GM15510 (cell line): ENCODE results near the gene HHATL.

Experiments
- POLR2A ChIP-seq: IDR thresholded peaks from 3 replicates; pipeline ENCODE4 v1.6.1; 2011; ENCODE audit warnings: borderline replicate concordance; ENCODE audit not compliant: insufficient read length; ENCODE audit errors: extremely low read depth

Gene HHATL

DNA sequence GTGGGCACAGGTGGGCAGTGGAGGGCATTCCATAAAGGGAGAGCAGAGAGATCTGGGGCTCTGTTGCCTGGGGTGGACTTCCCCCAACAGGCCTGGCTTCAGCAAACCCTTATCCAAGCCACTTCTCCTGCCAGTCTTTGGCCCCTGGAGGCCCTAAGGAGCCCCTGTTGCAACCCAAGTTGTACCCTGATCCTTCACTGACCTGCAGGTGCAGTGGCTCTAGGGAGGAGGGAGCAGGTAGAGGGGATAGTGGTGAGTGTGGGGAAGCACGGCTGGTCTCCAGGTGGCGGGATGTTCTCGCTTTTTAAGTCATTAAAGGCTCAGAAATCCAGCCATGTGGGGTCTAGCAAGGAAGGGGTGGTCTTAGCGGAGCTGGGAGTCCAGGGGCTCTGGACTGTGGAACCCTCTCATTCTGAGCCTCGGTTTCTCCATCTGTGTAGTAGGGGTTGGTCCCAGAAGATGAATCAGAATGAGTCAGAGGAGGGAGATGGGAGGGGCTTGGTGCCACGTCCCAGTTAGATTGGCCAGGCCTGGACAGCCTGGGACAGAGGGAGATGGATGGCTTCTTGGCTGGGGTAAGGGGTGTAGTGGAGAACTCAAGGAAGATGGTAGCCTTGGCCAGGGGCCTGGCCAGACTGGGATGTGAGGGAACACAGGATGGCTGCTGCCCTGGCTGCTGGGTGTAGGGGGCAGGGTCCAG is 46.5 kb downstream of the HHATL start:
- TF ChIP-seq POLR2A = no peak

DNA sequence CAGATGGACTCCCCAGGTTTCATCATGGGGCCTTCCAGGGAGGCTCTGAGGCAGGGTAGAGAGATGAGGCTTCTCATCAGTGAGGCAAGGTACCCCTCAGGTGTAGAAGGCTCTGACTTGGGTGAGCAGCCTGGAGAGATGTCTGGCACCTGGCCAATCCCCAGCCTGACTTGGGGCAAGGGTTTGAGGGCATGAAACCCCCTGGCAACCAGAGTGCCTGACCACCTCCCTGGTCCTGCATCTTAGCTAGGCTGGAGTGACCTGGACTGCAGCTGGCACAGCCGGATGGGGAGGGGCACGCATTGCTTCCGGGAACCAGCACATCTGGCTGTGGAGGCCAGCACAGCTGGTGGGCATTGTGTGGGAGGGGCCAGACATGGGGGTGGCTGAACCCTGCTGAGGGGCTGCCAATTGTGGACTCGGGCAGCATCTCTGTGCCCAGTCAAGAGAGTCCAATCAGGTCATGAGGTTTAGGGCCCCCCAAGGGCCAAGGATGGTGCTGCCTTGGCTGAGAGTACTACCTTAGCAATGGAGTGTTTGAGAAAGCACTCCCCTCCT is 47.2 kb downstream of the HHATL start:
- no peak for TF ChIP-seq POLR2A

- no peak for TF ChIP-seq POLR2A
These were observed 48.0 kb downstream of the HHATL start for GRCh38 chr3:42654331-42655201.

DNA sequence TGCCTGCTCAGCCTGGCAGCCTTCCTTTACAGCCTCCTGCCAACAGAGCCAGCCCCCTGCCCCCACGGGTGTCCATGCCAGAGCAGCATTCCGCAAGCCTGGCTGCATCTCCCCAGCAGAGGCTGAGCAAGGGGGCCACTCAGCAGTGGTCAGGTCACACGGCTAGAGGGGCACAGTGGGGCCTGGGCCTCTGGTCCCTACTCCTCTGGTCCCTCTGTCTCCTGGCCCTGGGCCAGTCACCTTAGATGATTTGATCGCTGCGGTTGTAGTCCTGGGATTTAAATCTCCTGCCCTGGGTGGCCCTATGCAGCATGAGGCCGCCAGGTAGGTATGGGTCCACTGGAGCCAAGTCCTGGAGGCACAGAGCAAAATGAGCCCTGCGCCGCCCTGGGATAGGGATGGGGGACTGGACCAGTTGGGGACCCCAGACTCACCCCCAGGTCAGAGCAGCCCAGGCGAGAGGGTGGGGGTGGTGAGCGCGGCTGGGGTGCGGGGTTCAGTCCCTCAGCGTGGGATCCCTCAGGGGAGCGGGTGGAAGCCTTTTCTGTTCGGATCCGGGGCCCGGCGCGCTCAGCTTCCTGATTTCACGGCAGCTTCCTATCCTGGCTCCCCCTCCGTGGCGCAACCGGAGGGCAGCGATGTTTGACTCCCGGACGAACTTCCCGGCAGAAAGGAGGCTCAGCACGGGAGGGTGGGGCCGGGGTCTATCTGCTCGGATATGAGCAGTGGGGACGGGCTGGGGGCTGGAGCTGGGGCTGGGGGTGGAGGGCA is 48.9 kb downstream of the HHATL start, which contains the start of gene ZBTB47:
ZBTB47 (plus strand) TSS at position 138 of the 771 bp plus-strand sequence. CDS start 4,659 bp downstream, outside the sequence.
- no peak for TF ChIP-seq POLR2A

GRCh38 chr3:42653303-42653559 is 49.4 kb downstream of the HHATL start:
- no peak for TF ChIP-seq POLR2A

- no peak for TF ChIP-seq POLR2A
These were observed 49.8 kb downstream of the HHATL start for GRCh38 chr3:42652611-42653302.

GRCh38 chr3:42652251-42652610 is 50.4 kb downstream of the HHATL start:
- TF ChIP-seq POLR2A = no peak

DNA sequence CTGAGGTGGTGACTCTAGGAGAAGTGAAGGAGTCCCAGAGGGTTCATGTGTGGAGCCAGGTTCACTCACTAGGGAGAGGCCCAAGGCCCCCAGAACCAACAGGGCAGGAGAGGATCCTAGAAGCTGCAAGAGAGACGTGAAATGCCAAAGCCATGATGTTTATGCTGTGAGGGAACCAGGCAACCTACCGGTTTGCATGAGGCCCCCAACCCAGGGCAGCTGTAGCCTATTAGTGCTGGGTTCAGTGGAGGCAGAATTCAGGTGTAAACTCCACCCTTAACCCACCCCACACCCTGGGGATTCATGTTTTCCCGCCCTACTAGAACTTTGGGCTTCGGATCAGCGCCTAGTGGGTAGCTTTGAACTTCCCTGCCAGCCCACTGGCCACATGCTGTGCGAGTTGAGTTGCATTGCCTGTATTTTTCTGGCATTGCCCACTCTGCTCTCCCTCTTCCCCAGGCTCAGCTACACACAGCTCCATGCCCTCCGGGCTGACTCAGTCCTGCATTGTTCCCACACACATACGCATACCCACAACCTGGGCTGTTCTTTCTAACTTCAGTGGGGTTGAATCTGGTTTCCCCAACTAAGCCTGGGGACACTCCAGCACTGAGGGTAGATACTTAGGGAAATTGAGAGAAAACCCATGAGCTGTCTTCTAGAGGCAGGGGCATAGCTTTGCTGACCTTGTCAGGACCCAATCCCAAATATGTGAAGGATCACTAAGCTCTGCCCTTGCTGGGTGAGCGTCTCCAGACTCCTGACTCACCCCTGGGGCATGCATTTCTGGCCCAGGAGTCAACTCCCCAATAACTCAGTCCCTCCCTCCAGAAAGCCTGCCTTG is 51.1 kb downstream of the HHATL start:
- TF ChIP-seq POLR2A = no peak

DNA sequence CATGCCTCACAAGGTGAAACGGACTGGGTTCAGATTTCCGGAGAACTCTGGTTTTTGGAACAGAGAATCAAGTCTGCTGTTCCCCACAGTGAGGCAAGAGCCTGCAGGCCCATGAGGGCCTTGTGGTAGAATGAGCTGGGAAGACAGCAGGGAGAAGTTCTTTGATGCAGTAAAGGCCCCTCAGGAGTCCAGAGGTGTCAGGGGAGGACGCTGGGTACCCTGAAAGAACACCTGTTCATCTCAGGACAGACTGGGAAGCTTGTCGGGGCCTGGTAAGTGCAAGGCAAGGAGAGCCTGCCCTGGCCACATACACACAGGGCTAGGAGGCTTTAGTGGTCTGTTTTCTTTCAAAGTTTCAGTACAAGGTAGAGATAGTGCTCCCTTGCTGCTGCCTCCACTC is 52.8 kb downstream of the HHATL start:
- no peak for TF ChIP-seq POLR2A

DNA sequence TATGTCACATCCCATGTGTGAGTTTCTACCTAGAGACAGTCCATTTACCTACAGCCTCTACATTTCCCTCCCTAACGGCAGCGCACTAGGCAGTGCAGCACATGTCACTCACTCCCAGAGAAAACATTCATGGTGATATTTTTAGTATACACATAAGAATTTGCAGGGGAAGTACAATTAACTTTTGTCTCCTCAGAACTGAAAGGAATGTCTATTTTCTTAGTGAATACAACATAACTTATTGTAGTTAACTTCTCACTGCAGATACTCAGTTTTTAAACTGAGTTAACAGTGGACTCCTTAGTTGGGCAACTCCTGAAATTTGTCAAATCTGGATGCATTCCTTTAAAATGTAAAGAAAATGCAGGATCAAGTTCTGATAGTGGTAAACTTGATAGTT is 53.6 kb downstream of the HHATL start:
- no peak for TF ChIP-seq POLR2A

DNA sequence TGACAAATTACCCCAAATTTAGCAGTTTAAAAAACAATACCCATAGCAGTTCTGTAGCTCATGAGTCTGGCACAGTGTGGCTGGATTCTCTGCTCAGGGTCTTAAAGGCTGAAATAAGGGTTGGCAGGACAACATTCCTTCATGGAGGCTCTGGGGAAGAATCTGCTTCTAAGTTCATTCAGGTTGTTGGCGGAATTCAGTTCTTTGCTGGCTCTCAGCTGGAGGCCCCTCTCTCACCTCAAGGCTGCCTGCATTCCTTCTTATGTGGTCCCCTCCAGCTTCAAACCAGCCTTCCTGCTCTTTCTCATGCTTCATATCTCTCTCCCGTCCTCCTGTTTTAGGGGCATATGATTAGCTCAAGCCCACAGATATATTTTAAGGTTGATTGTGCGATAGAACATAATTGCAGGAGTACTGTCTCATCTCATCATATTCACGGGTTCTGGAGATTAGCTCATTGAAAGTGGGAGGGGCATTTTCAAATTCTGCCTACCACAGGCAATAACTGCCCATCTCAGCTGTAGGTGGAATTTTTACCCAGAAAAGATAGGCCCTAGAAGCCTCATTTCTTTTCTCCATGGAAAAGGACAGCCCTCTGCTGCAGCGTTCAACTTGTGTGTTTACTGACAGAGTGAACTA is 54.7 kb downstream of the HHATL start:
- TF ChIP-seq POLR2A = no peak
